Subcutaneous adipose tissue (tissue), 4 donors: ENCODE measurements around the gene ARHGEF10L. TPM values are rescaled to one million over a fixed set of nuclear protein-coding genes. Genes with fewer than 3 reads are reported as not detected.

Experiments used
- total RNA-seq, 4 donors: library from RNA; depleted of rRNA; stranded (reverse); fragments of >200 nt; gene quantifications; one replicate each; pipeline ENCODE4 v1.1.0, GENCODE V29; 2016
- TF ChIP-seq, protein P1 (sequence below): fragments of 450-650 bp; IDR thresholded peaks from one replicate; pipeline ENCODE4 v1.5.1; 2016; ENCODE audit warnings: low read depth, mild to moderate bottlenecking, control low read depth, antibody characterized with exemption, moderate library complexity

The ARHGEF10L gene
- total RNA-seq, 4 donors from 2014 or later = 19.1 to 54.6 (median 41.7) TPM

DNA sequence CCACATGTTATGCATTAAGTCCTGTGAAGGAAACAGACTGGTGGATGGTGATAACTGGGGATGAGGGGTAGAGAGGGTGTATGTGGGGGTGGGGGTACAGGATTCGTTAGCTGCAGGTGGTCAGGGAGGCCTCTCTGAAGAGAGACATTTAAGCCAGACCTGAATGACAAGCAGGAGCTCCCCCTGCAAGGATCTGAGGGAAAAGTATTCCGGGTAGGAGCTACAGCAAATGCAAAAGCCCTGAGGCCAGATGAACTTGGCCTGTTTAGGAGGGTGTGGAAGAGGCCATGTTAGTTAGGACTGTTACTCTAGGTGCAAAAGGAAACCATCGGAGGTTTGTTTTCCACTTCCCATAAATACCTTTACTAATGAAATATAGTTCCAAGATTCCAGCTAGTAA, 9.9 kb downstream of the ARHGEF10L start:
- TF ChIP-seq, protein P1, sequence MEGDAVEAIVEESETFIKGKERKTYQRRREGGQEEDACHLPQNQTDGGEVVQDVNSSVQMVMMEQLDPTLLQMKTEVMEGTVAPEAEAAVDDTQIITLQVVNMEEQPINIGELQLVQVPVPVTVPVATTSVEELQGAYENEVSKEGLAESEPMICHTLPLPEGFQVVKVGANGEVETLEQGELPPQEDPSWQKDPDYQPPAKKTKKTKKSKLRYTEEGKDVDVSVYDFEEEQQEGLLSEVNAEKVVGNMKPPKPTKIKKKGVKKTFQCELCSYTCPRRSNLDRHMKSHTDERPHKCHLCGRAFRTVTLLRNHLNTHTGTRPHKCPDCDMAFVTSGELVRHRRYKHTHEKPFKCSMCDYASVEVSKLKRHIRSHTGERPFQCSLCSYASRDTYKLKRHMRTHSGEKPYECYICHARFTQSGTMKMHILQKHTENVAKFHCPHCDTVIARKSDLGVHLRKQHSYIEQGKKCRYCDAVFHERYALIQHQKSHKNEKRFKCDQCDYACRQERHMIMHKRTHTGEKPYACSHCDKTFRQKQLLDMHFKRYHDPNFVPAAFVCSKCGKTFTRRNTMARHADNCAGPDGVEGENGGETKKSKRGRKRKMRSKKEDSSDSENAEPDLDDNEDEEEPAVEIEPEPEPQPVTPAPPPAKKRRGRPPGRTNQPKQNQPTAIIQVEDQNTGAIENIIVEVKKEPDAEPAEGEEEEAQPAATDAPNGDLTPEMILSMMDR = no peak

DNA sequence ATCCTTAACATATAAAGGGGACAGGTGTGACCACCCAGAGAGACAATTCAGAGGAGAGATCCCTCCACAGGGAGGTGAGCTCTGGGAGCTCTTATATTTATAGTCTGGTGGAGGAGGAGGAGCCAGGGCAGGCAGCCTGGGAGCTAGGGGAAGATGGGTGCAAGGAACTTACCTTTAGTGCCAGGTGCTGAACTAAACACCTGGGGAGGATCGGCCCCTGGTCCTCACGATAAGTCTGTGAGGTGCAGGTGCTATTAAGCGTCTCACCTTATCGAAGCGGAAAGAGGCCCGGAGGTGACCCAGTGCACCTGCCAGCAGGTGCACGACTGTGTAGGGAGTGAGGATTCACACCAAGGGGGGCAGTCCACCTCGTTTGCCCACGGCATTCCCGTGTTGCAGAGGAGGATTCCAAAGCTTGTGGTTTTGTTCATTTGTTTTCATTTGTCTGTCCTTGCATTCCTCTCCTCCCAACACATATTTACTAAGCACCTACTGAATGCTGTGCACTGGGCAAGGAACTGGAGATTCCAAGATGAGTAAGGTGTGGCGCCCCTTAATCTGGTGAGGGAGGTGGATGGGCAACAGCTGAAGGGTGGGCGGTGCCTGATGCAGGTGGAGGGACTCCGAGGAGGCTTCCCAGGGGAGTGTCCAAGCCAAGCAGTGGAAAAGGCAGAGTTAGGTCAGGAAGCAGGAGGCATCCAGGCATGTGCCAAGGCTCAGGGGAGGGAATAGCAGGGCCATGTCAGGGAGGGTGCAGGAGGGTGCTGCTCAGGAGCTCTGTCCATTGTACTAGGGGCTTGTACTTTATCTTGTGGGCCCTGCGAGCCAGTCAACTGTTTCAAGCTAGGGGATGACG, 11.5 kb downstream of the ARHGEF10L start:
- TF ChIP-seq, protein P1 = no peak

DNA sequence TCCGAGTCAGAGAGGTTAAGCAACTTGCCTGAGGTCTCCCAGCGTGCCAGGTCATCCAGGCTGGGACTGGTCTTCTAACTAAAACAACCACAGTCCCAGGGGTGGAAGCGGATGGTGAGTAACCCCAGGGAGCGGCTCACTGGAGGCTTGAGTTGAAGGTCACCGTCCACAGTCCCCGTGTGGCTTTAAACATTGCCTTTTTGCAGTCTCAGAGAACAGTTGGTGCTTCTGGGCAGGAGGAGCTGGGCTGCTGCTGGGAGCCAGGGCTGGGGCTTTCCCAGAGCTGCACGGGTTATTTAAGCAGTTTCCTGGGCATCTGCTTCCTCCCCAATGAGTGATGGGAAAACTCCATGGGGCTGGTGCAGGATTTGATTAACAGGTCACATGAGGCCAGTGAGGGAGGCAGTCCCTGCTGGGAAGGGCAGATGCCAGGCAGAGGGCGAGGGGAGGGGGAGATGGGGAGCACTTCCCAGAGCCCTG, 12.3 kb downstream of the ARHGEF10L start:
- TF ChIP-seq, protein P1 = no peak

DNA sequence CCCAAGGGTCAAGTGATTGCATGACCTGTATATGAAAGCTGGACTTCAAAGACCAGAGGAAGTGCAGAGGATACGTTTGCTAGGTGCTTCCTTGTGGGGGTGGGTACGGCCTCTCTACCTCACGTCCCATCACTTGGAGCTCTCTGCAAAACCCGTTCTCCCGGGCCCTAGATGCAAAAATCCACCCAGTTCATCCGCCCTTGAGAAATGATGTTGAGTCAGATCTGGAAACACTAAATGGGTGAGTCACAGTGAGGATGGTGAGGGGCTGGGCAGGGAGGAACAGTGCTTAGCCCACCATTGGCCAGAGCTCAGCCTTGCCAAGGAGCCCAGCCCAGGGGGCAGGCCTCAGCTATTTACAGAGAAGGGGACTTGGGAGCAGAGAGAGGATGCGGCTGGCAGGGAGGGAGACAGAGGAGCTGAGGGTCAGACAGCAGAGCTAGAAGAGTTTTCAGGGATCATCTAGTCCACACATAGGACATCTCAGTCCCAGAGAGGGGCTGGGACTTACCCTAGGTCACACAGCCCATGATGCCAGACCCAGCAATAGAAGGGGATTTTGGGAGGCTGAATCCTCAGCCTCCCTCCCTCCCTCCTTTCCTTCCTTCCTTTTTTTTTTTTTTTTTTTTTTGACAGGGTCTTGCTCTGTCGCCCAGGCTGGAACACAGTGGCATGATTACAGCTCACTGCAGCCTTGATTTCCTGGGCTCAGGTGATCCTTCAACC, 14.6 kb downstream of the ARHGEF10L start:
- TF ChIP-seq, protein P1 = no peak

DNA sequence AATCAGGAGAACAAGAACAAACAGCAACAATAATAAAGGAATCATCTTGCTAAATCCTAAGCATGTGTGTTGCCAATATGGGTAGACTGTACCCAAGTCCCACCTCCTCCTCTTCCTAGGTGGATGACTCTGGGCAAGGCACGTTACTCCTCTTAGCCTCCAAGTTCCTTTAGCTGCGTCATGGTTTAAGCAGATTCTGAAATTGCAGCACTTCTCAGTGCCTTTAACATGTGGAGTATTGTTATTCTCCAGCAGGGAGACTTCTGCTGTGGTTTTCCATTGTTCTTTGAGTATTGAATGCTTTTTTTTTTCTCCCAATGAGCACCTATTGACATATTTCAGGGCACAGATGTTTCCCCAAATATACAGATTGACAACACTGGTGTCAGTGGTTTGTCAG, 15.5 kb downstream of the ARHGEF10L start:
- TF ChIP-seq, protein P1 = no peak

DNA sequence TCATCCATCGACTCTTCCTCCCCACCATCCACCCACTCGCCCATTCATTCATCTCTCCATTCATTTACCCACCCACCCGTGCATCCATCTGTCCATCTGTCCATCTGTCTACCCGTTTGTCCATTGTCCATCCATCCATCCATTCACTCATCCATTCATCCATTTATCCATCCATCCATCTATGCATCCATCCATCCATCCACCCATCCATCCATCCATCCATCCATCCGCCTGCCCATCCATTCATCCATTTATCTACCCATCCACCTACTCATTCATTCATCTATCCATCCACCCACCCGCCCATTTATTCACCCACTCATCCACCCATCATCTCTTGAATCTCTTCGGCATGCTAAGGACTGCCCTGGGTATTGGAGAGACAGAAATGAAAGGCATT, 18.5 kb downstream of the ARHGEF10L start:
- TF ChIP-seq, protein P1 = no peak

DNA sequence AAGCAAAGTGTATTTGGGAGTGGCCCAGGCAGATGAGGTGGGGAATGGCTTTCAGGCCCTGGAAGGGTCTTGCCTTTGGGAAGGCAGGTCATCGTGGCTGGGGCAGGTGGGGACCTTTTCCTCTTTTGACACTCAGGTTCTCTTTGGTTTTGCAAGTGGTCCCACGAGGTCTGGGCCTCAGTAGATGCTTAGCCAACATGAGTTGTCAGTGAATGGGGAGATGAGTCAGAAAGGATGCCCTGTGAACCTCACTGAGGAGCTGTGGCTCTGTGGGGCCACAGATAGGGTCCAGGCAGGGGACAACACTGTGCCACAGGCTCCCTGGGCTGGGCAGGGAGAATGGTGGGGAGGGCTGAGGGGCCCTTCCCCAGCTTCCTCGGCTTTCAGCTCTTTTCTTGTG, 19.0 kb downstream of the ARHGEF10L start:
- TF ChIP-seq, protein P1 = no peak
